Fibroblast of the aortic adventitia (primary cell): Measurements from ENCODE around the gene RFX1. TPM values are rescaled to one million over a fixed set of nuclear protein-coding genes. Genes with fewer than 3 reads are reported as not detected.

Source experiments
- DNase-seq: peaks from one replicate; pipeline ENCODE4 v3.0.0-alpha.2; 2010; ENCODE audit warnings: low read depth
- H3K4me3 ChIP-seq: 2 replicates; pipeline ENCODE4 v1.5.1; 2011; ENCODE audit warnings: low read depth, mild to moderate bottlenecking, control low read depth, low read length, moderate library complexity
- CTCF ChIP-seq: IDR thresholded peaks from 2 replicates; pipeline ENCODE4 v1.5.1; 2011; ENCODE audit warnings: mild to moderate bottlenecking, low read length, control low read depth, inconsistent platforms; ENCODE audit not compliant: insufficient read depth
- total RNA-seq: library from RNA; depleted of rRNA; stranded (reverse); fragments of >200 nt; gene quantifications from 2 replicates; pipeline ENCODE4 v1.2.3, GENCODE V29; 2012; ENCODE audit warnings: low replicate concordance

RFX1 gene
- total RNA-seq, 1 donor: 3.4 TPM

- DNase-seq: no peak
- no peak for TF ChIP-seq CTCF
- peak overlapping the region; percentile 77 for H3K4me3 ChIP-seq
Measured at GRCh38 chr19:14006766-14007562, 844 bp upstream of the RFX1 start.

- H3K4me3 ChIP-seq: peak overlapping the region; percentile 79
- DNase-seq: peak; percentile 79
- no peak for TF ChIP-seq CTCF
Measured at GRCh38 chr19:14005349-14006084, 603 bp downstream of the RFX1 start.

DNA sequence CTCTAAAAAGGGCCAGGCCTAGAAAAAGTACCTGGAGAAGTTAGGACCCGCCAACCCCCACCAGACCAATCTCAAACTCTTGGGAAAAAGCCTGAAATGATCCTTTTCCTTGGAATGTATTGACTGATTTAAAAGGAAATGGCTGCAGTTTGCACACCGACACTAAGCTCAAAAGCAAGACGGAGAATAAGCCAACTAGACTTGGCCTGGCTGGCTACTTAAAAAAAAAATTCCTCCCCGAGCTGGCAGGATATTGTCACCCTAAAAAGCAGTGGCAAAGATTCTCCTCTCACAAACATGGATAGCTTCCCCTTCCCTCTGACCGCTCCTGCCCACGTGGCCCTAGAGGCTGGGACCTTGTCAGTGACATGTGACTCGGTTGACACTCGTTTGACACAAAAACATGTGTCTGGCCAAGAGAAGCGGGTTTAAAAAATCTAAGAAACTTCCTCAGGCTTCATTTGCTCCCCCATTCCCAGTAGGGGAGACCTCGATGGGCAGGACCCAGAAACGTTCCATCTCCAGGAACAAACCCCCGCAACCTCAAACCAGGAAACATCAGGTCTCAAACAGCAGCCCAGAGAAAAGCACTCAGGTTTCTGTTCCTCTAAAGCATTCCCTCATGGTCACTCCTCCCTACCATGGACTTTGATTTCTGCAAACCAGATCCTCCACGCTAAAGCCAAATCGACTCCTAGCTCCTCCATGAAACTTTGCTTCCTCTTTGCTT, 1.3 kb downstream of the RFX1 start:
- peak; percentile 29 for DNase-seq
- TF ChIP-seq CTCF: no peak
- peak overlapping the region; percentile 32 for H3K4me3 ChIP-seq

GRCh38 chr19:14003251-14004055, 2.7 kb downstream of the RFX1 start:
- peak; percentile 25 for DNase-seq
- no peak for TF ChIP-seq CTCF
- no peak overlapping the region for H3K4me3 ChIP-seq

DNA sequence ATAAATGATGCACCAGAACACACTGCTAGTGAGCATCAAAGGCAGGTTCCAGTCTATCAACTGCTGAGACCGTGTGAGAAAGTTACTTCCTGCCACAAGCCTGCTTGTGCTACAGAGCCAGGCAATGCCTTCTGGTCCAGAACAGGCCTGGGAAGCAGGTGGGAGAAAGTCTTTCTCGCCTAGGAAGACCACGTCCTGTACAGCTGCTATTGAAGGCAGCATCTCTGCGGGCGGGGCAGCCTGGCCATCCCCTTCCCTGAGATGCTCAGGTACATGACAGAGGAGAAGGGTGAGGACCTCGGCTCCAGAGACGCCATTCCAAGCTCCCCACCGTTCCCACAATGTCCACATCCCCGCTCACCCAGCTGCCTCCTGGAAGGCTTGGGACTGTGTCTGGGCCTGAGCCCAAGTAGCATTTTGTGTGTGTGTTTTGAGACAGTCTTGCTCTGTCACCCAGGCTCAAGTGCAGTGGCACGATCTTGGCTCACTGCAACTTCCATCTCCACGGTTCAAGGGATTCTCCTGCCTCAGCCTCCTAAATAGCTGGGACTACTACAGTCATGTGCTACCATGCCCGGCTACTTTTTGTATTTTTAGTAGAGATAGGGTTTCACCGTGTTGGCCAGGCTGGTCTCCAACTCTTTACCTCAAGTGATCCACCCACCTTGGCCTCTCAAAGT, 3.4 kb downstream of the RFX1 start:
- TF ChIP-seq CTCF: no peak
- no peak overlapping the region for H3K4me3 ChIP-seq
- no peak for DNase-seq
